HepG2 (cell line): Measurements from ENCODE around the gene SP7. TPM values are rescaled to one million over a fixed set of nuclear protein-coding genes. Genes with fewer than 3 reads are reported as not detected.

ENCODE experiments used
- ARNT2 ChIP-seq: sonication (generic); formaldehyde crosslinking; IDR thresholded peaks from 2 replicates; pipeline ENCODE4 v1.8.0; 2022; ENCODE audit warnings: mild to moderate bottlenecking, low read depth, missing genetic modification reagents, moderate library complexity
- ASH2L ChIP-seq: fragments of 300-600, 200-600 bp; sonication (generic); IDR thresholded peaks from 2 replicates; pipeline ENCODE4 v1.7.0; 2017; ENCODE audit warnings: low read depth, mild to moderate bottlenecking, moderate library complexity, mixed read lengths, low read length; ENCODE audit not compliant: insufficient read length
- ATF1 ChIP-seq: IDR thresholded peaks from 2 replicates; pipeline ENCODE4 v1.6.1; 2016; ENCODE audit warnings: mild to moderate bottlenecking, control low read depth
- BRCA1 ChIP-seq: sonication (generic); formaldehyde crosslinking; IDR thresholded peaks from 2 replicates; pipeline ENCODE4 v1.4.0; 2020; ENCODE audit warnings: missing genetic modification reagents
- HDAC2 ChIP-seq: sonication (generic); formaldehyde crosslinking; IDR thresholded peaks from 2 replicates; pipeline ENCODE4 v1.4.0; 2020; ENCODE audit warnings: missing genetic modification reagents
- HOMEZ ChIP-seq: IDR thresholded peaks from 2 replicates; pipeline ENCODE4 v1.6.1; 2016; ENCODE audit warnings: low read depth
- ISL2 ChIP-seq: sonication (generic); formaldehyde crosslinking; IDR thresholded peaks from 2 replicates; pipeline ENCODE4 v1.5.0; 2020; ENCODE audit warnings: missing genetic modification reagents
- KLF11 ChIP-seq: IDR thresholded peaks from 2 replicates; pipeline ENCODE4 v1.6.1; 2016; ENCODE audit warnings: missing compliant biosample characterization
- KLF16 ChIP-seq, 2 experiments: sonication (generic) in 1 of 2; formaldehyde crosslinking in 1 of 2; IDR thresholded peaks; 2 replicates each; pipeline versions ENCODE4 v1.6.1 to v1.8.0; 2016 to 2023; ENCODE audit warnings: missing genetic modification reagents in 2 of 2, missing compliant biosample characterization in 1 of 2
- KMT2A ChIP-seq: sonication (generic); formaldehyde crosslinking; IDR thresholded peaks from 2 replicates; pipeline ENCODE4 v1.4.0; 2020; ENCODE audit warnings: missing genetic modification reagents
- MIER3 ChIP-seq: IDR thresholded peaks from 2 replicates; pipeline ENCODE4 v1.6.1; 2016; ENCODE audit warnings: missing compliant biosample characterization, borderline replicate concordance
- POLR2AphosphoS5 ChIP-seq: IDR thresholded peaks from 2 replicates; pipeline ENCODE4 v1.6.1; 2012; ENCODE audit warnings: low read depth, low read length
- PPARG ChIP-seq: conservative IDR thresholded peaks from 2 replicates; pipeline ENCODE4 v1.6.1; 2016; ENCODE audit warnings: missing biosample characterization, missing genetic modification reagents
- RBFOX2 ChIP-seq: fragments of 200-400 bp; formaldehyde crosslinking; IDR thresholded peaks from 2 replicates; pipeline ENCODE4 v1.6.1; 2017; ENCODE audit warnings: low read depth, mild to moderate bottlenecking, low read length
- RBM39 ChIP-seq: fragments of 200-400 bp; formaldehyde crosslinking; IDR thresholded peaks from one replicate; pipeline ENCODE4 v1.6.1; 2018; ENCODE audit warnings: antibody characterized with exemption, mild to moderate bottlenecking, low read depth, low read length; ENCODE audit not compliant: poor library complexity, severe bottlenecking
- SIN3A ChIP-seq: IDR thresholded peaks from 2 replicates; pipeline ENCODE4 v1.6.1; 2011; ENCODE audit warnings: low read depth, mild to moderate bottlenecking, control low read depth, low read length, borderline replicate concordance
- SP2 ChIP-seq: sonication (generic); formaldehyde crosslinking; IDR thresholded peaks from 2 replicates; pipeline ENCODE4 v1.5.1; 2020; ENCODE audit warnings: mild to moderate bottlenecking, missing genetic modification reagents
- TAF15 ChIP-seq: fragments of 200-400 bp; formaldehyde crosslinking; IDR thresholded peaks from one replicate; pipeline ENCODE4 v1.6.1; 2018; ENCODE audit warnings: mild to moderate bottlenecking, low read depth, low read length; ENCODE audit not compliant: poor library complexity, severe bottlenecking
- TSC22D2 ChIP-seq: sonication (generic); formaldehyde crosslinking; IDR thresholded peaks from 2 replicates; pipeline ENCODE4 v1.5.1; 2020; ENCODE audit warnings: missing genetic modification reagents, mild to moderate bottlenecking, borderline replicate concordance
- U2AF2 ChIP-seq: fragments of 200-400 bp; formaldehyde crosslinking; IDR thresholded peaks from 2 replicates; pipeline ENCODE4 v1.6.1; 2017; ENCODE audit warnings: low read depth, mild to moderate bottlenecking, low read length
- ZNF10 ChIP-seq: sonication (generic); formaldehyde crosslinking; IDR thresholded peaks from 2 replicates; pipeline ENCODE4 v1.4.0; 2020; ENCODE audit warnings: mild to moderate bottlenecking, low read depth, missing genetic modification reagents, borderline replicate concordance
- ZNF225 ChIP-seq: sonication (generic); formaldehyde crosslinking; IDR thresholded peaks from 2 replicates; pipeline ENCODE4 v1.4.0; 2020; ENCODE audit warnings: mild to moderate bottlenecking, missing genetic modification reagents
- ZNF296 ChIP-seq: sonication (generic); formaldehyde crosslinking; conservative IDR thresholded peaks from 2 replicates; pipeline ENCODE4 v1.5.0; 2020; ENCODE audit warnings: mild to moderate bottlenecking, missing genetic modification reagents
- ZNF331 ChIP-seq: sonication (generic); formaldehyde crosslinking; IDR thresholded peaks from 2 replicates; pipeline ENCODE4 v1.4.0; 2020; ENCODE audit warnings: missing genetic modification reagents
- ZNF337 ChIP-seq: sonication (generic); formaldehyde crosslinking; IDR thresholded peaks from 2 replicates; pipeline ENCODE4 v1.5.1; 2020; ENCODE audit warnings: missing genetic modification reagents, low read depth, mild to moderate bottlenecking, borderline replicate concordance
- ZNF350 ChIP-seq: sonication (generic); formaldehyde crosslinking; IDR thresholded peaks from 2 replicates; pipeline ENCODE4 v1.4.0; 2020; ENCODE audit warnings: mild to moderate bottlenecking, low read depth, missing genetic modification reagents, borderline replicate concordance
- ZNF367 ChIP-seq: sonication (generic); formaldehyde crosslinking; IDR thresholded peaks from 2 replicates; pipeline ENCODE4 v1.4.0; 2020; ENCODE audit warnings: missing genetic modification reagents, borderline replicate concordance
- ZNF501 ChIP-seq: sonication (generic); formaldehyde crosslinking; IDR thresholded peaks from 2 replicates; pipeline ENCODE4 v1.5.1; 2020; ENCODE audit warnings: mild to moderate bottlenecking, moderate library complexity, missing genetic modification reagents
- ZNF790 ChIP-seq: sonication (generic); formaldehyde crosslinking; IDR thresholded peaks from 2 replicates; pipeline ENCODE4 v1.8.0; 2022; ENCODE audit warnings: missing genetic modification reagents, mild to moderate bottlenecking, borderline replicate concordance
- ZSCAN31 ChIP-seq: sonication (generic); formaldehyde crosslinking; IDR thresholded peaks from 2 replicates; pipeline ENCODE4 v1.5.0; 2020; ENCODE audit warnings: low read depth, mild to moderate bottlenecking, missing genetic modification reagents
- polyA plus RNA-seq, 8 experiments: library from polyadenylated mRNA; depleted of rRNA in 3 of 8; stranded (reverse) in 7 of 8; unstranded in 1 of 8; fragments of >200 nt; fragmentation: Illumina TruSeq in 4 of 8; extraction: Trizol in 4 of 8; gene quantifications; 2 replicates each; pipeline versions ENCODE4 v1.2.1 to v1.2.3, GENCODE V29; 2011 to 2016; ENCODE audit warnings: low read depth in 4 of 8, missing spikeins in 1 of 8, mixed read lengths in 1 of 8; ENCODE audit not compliant: insufficient read depth in 1 of 8
- total RNA-seq, 5 experiments: library from RNA; depleted of rRNA; stranded (reverse); fragments of >200 nt; fragmentation: Illumina TruSeq; extraction: Trizol; gene quantifications; 2 replicates each; pipeline ENCODE4 v1.2.3, GENCODE V29; 2016; ENCODE audit warnings: low read depth in 1 of 5

Gene SP7
- total and polyA plus RNA-seq, 2 of the 13 experiments (the other 11 are each of a cell fraction or from before 2014, with no cell fraction given), result not detected

DNA sequence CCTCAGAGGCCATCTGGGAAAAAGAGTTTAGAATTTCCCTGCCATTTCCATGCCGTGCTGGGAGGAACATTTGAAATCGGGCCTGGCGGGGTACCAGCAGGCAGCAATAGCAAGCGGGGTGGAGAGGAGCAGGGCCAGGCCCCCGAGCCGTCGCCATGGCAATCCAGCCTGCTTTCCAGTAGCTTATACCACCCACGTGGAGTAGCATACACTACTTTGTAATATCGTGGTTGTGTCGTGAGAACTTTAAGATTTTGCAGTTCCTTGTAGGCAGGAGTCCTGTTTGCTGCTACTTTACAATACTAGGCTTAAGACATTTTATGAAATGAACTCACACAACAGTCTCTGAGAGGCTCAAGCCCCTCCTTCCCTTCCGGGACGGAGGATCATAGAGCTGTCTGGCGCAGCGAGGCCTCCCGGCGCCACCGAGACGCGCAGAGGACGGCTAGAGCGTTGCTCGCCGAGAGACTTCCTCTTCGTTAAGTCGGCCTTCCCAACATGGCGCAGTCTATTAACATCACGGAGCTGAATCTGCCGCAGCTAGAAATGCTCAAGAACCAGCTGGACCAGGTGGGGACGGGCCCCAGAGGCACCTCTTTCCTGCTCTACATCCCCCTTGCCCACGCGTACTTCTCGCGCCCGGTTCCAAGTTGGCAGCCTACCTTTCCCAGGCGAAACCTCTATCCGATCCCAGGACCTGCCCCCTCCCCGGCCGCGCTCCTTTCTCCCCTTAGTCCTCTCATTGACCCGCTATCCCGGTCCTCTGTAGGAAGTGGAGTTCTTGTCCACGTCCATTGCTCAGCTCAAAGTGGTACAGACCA, 40.9 kb downstream of the SP7 start, which contains the start of gene PFDN5 (continued):
- TF ChIP-seq RBM39 (peak; percentile 53), BRCA1 (CRISPR knock-in tag) (peak; percentile 35; the same call in 1 of the 2 replicates), KLF11 (peak; percentile 23; the same call in 1 of the 2 replicates), PPARG (CRISPR knock-in tag) (0 out of 2 replicates have a peak, but pooled peaks have one; percentile 17), ZNF501 (CRISPR knock-in tag) (peak; percentile 88), ATF1 (CRISPR knock-in tag) (no peak), MIER3 (CRISPR knock-in tag) (peak; percentile 90; the same call in 1 of the 2 replicates), ZNF225 (CRISPR knock-in tag) (no peak), POLR2AphosphoS5 (peak; percentile 89), ZNF367 (CRISPR knock-in tag) (no peak), HOMEZ (0 out of 2 replicates have a peak, but pooled peaks have one; percentile 10), ZNF331 (CRISPR knock-in tag) (peak; percentile 76), ISL2 (CRISPR knock-in tag) (peak; percentile 59; the same call in 1 of the 2 replicates), TAF15 (no peak), HDAC2 (CRISPR knock-in tag) (peak; percentile 76), ZNF296 (CRISPR knock-in tag) (no peak), KLF16 (CRISPR knock-in tag; IDR thresholded peaks at IDR 0.05) (peak in 1 of 2 experiments; percentile 81; a peak in 2 of 4 replicates), ZNF337 (CRISPR knock-in tag) (no peak), ASH2L (peak; percentile 82), ZNF10 (CRISPR knock-in tag) (no peak), TSC22D2 (CRISPR knock-in tag) (peak; percentile 41; the same call in 1 of the 2 replicates), ZNF790 (CRISPR knock-in tag) (peak; percentile 62; the same call in 1 of the 2 replicates), SP2 (CRISPR knock-in tag) (peak; percentile 60; the same call in 1 of the 2 replicates), RBFOX2 (peak; percentile 69), U2AF2 (0 out of 2 replicates have a peak, but pooled peaks have one; percentile 82), SIN3A (peak; percentile 80; the same call in 1 of the 2 replicates), ARNT2 (CRISPR knock-in tag) (peak; percentile 48), ZSCAN31 (CRISPR knock-in tag) (no peak), KMT2A (CRISPR knock-in tag) (peak; percentile 92), ZNF350 (CRISPR knock-in tag) (peak; percentile 64; the same call in 1 of the 2 replicates)
